Hindlimb muscle (tissue), 1 donor: ENCODE measurements around the gene APOLD1. TPM values are rescaled to one million over a fixed set of nuclear protein-coding genes. Genes with fewer than 3 reads are reported as not detected.
"Not testable (repeated sequence)": the region's sequence is repeated elsewhere in the genome, so short reads cannot be mapped to it uniquely, and the experiment has no call there.

Experiments used
- DNase-seq: peaks from one replicate; pipeline ENCODE4 v3.0.0-alpha.2; 2013
- polyA plus RNA-seq: library from polyadenylated mRNA; unstranded; fragments of 120-200 nt; gene quantifications from one replicate; pipeline ENCODE4 v1.2.1, GENCODE V29; 2013; ENCODE audit not compliant: insufficient read length

The APOLD1 gene, protein sequence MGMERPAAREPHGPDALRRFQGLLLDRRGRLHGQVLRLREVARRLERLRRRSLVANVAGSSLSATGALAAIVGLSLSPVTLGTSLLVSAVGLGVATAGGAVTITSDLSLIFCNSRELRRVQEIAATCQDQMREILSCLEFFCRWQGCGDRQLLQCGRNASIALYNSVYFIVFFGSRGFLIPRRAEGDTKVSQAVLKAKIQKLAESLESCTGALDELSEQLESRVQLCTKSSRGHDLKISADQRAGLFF
- polyA plus RNA-seq: 8.9 TPM

DNA sequence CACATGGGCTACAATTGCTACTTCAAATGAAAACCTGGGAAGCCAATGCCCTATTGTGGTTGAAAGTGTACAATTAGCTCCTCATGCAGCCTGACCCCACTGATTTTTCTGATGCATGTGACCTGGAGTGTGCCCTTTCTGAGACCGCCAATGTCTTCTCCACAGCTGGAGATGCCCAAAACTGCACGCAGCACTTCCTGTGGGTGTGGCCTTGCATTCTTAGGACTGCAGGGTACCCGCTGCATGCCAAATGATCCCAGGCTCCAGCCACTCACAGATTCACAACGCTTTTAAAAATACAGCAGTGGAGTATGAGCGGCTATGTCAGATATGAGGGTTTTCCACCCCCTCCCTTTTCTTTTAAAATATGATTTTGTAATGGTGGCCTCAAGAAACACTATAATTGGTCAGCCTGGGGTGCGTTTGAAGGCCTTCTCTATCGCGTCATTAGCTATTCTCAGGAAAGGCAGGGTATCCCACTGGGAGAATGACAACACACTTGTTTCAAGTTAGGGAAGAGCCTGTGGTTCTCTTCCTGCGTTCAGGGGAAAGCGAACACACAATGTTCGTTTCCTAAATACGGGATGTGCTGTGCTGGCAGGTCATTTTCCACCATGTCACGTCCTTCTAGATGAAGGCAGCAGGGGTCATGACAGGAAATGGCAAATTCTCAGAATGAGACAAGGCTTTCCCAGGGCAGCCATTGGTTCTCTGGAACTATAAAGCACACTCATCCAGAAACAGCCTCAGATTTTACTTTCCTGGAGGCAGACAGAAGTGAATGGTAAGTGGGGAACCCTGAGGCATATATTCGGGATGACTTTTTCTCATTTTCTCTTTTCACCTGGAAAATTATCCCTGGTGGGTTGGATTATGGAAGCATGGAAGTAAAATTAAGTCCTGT lies at the start of gene APOLD1:
APOLD1 (plus strand) TSS at position 749 of the 904 bp plus-strand sequence; CDS start at position 782, 33 bp downstream.
- peak; percentile 40 for DNase-seq

DNA sequence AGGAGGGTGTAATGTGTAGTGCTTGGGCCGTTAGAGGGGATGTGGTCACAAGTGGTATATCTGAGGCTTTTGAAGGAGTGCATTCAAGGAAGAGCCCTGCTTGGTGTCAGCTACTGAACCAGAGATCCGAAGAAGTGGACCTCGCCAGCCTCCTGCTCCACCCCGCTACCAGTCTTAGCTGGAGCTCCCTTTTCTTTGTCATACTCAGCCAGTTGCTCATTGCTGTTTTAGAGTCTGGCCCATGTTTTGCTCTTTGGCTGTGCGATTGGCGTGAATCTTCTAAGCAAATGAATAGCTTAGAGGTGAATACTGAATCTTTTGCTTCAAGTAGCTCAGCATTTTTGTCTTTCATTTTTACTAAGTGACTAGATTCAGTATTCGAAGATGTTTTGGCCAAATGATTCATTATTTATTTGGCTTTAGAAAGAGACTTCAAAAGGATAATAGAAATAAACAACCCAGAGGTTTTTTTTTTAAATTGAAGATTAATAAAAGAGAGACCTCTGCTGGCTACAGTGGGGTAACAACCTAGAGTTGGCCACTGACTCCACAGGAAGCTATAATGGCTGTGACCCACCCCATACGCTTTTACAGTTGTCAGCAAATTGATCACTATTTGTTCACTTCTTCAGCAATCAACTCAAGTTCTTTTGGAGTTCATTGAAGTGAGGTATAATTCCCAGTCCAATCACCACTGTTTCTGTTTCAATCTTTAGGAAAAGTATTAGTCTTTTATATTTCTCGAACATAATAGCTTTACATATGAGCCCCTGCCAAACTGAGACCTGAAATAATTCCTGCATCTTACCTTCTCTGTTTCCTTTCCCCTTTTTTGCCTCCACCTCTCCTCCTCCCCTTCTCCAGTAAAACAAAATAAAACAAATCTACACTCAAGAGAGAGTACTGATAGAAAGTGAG lies 48.4 kb upstream of the APOLD1 start:
- no peak for DNase-seq

DNA sequence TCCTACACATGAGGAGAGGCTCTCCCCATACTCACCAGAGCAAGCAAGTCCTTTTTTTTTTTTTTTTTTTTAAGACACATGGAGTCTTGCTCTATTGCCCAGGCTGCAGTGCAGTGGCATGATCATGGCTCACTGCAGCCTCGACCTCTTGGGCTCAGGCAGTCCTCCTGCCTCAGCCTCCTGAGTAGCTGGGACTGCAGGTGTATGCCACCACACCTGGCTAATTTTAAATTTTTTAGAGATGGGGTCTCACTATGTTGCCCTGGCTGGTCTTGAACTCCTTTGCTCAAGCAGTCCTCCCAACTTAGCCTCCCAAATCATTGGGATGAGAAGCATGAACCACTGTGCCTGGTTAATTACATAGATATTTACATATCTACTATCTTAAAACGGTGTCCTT lies 47.3 kb upstream of the APOLD1 start:
- not testable (repeated sequence) for DNase-seq

DNA sequence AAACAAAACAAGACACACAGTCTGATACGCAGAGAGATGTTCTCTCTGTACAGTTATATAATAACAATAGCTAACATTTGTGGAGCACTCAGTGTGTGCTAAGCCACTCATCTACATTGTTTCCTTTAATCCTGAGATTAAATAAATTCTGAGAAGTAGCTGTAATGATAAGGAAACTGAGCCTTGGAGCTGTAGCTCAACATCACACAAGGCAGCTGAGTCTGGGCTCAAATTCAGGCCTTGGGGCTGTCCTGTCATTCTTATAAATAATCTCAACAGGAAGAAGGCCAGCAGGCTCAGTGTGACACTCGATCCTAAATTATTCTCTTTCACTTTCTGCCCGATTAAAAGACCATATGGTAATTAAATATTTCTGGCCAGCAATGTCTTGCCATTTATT lies 43.8 kb upstream of the APOLD1 start:
- DNase-seq: no peak

DNA sequence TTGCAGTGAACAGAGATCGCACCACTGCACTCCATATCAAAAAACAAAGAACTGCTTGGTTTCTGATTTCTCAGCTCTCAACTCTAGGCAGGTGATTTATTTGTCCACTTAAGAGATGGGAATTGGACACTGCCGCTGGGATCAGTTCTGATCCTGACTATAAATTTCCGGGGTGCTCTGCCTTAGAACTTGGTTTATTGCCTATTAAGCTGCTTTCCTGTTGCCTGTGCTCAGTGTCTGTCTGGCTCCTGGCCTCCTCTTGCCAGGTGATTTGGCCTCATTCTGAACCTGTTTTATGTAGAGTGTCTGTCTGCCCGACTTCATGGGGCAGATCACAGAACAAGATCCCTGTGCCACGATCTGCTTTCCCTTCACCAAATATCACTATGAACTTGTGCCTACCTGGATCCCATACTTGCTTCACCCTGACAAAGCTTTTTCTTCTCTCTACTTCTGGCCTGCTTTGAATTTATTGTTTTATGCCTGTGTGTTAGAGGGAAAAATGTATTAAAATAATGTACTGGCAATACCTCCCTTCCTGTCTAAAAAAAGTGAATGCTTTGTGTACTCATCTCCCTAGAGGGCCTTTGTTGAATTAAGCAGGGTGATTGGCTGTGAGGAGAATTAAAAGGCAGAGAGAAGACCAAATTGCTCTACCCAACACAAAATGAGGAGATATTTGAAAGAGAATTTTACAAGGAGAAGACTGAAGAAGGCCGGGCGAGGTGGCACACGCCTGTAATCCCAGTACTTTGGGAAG lies 40.7 kb upstream of the APOLD1 start:
- no peak for DNase-seq

DNA sequence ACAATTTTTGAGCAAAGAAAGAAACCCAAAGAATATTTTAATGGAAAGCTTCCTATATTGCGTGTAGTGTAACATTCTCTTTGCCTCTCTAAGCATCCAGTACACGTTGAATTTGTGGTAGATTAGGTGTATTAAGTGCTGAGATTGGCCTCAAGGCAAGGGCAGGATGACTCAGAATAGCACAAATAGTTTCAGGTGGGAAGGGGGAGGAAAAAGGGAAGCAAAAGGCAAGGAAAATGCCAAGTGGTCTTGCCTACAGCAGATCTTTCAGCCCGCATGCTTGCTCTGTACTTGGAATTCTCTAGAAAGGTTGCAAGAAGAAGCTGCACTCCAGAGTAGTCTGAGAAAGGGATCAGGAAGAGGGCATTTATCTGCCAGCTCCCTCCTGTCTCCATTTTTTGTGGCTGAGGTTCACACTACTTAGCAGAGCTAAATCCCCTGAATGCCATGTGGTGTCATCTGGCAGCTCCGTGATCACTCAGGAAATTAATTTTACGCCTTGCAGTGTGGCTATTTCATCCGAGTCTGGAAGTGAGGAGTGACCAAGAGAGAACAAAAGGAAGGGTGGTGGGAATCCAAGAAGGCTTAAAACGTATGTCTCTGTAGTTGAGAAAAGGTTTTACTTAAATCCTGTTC lies 39.8 kb upstream of the APOLD1 start:
- no peak for DNase-seq

DNA sequence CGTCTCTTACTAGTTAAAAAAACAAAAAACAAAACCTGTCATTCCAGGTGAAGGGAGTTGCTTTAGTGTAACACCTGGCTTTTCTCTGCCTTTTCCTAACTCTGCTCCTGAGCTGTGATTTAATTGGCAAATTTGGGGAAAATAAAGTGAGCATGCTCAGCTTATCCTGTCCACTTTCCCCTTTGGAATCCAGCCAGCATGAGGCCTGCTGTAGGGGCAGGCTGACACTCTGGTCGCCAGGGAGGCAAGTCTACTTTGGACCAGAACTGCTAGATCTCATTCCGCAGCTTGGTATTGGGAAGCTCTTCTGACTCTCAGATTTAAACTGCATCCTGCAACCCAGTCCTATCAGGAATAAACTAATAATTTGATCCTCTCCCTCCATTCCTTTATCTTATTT lies 38.2 kb upstream of the APOLD1 start:
- no peak for DNase-seq

DNA sequence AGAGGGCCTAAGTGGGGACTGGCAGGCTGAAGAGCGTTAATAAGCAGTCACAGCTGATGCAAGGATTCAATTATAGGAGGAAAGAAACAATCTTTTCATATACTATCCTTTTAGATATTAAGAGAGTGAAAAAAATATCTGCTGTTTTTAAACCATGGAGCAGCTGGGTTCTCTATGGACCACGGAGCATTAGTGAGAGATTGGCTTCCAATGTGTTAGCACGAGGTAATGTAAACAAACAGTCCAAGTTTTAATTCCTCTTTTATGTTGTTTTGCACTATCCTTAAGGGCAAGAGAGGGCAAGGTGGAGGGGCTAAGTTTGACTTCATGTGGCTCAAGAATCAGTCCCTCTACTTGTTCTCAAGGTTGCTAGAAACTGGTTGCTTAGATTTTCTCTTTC lies 37.4 kb upstream of the APOLD1 start:
- no peak for DNase-seq

DNA sequence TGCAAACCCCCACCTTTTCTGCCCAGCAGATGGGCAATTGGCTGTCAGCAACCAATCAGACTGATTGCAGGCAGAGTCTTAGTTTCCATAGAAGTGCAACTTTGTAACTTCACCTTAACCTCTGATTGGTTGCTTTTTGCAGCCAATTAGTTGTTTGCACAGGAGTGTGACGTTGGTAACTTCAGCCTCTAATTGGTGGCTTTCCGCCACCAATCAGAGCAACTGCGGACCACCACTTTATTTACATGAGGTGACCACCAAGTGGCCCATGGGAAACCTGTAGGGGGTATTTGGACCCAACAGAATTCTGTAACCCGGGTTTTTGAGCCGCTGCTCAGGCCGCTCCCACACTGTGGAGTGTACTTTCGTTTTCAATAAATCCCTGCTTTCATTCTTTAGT lies 36.0 kb upstream of the APOLD1 start:
- DNase-seq: no peak

DNA sequence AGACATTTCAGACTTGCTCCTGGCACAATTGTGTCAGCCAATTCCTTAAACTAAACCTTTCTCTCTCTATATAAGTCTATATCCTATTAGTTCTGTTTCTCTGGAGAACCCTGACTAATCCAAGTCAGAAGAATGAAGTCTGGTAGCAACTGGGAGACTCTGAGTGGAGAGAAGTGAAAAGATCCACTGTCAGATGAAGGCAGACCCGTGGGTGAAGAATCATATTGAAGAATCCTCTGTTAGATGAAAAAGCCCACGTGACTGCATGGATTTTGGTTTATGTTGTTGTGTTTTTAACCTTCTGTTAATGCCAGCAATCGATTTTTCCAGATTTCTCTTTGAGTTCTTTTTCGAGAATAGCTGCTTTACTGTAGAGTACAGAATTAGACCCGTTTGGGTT lies 29.5 kb upstream of the APOLD1 start:
- DNase-seq: no peak

DNA sequence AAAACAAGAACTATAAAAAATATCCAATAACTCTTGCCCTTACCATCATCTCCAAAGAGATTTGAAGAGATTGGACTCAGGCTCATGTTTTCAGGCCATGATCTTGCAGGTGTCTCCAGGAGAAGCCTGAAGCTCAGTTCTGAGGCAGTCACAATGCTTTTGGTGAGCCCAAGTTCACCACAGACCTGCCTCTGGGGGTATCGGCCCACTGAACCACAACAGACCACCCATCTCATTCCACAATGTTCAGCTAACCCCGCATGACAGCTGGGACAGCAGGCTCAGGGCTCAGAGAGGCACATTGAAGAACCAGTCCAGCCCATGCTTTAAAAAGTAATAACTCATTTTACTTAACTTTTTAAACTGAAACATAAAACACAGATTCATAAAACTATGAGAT lies 28.3 kb upstream of the APOLD1 start:
- no peak for DNase-seq

DNA sequence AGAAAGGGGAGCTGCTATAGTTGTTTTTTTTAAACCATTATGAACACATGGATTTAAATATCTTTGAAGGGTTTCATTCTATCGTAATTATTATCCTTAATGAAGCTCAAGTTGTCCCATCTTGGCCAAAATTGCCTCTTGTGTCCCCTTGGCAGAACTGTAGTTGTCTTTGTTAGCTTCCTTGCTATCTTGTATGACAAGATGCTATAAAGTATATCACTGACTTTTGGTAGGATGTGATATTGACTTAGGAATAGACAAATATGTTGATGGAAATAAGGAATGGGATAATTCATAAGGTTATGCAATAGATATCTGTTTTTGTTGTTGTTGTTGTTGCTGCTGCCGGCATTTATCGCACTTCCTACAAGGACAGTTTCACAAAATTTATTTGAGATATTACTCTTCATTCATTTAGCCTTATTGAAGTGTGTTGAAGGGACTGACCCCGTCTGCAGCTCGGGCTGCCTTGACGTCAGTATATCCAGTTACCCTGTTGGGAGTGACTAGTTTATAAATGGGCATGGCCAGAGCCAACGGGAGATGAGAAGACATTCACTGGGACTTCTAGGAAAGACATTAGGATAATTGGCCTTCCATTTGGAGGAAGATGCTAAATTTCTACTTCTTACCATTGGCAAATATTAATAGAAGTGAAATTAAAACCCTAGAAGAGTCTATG lies 26.1 kb upstream of the APOLD1 start:
- DNase-seq: no peak

DNA sequence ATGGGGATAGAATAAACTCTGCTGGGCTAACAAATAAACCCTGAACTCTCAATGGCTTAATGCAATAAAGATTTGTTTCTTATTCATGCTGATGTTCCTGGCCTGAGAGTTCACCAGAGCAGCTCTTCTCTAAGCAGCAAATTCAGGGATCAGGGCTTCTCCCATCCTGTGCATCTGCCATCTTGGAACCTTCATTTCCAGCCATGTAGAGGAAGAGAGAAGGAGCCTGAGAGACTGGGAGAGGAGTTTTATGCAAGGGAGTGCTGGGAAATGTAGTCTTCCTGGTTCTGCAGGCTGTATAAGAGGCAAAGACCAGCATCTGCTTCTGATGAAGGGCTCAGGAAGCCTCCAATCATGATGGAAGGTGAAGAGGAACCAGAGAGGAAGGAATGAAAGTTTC lies 20.6 kb upstream of the APOLD1 start:
- DNase-seq: no peak

DNA sequence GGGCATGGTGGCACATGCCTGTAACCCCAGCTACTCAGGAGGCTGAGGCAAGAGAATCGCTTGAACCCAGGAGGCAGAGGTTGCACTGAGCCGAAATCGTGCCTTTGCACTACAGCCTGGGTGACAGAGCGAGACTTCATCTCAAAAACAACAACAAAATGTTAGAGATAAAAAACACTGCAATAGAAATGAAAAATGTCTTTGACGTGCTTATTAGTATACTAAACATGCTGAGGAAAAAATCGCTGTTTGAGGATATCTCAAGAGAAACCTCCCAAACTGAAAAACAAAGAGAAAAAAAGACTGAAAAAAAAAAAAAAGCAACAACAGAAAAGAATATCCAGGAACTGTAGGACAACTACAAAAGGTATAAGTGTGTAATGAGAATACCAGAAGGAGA lies 15.2 kb upstream of the APOLD1 start:
- DNase-seq: no peak

DNA sequence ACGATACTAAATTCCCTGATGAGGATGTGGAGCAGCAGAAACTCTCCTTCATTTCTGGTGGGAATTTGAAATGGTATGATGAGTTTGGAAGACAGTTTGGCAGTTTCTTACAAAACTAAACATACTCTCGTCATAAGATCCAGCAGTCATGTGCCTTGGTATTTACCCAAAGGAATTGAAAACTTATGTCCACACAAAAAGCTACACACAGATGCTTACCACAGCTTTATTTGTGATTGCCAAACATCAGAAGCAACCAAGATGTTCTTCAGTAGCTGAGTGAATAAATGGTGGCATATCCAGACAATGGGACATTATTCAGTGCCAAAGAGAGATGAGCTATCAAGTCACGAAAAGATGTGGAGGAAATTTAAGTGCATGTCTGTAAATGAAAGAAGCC lies 10.7 kb upstream of the APOLD1 start:
- DNase-seq: no peak

DNA sequence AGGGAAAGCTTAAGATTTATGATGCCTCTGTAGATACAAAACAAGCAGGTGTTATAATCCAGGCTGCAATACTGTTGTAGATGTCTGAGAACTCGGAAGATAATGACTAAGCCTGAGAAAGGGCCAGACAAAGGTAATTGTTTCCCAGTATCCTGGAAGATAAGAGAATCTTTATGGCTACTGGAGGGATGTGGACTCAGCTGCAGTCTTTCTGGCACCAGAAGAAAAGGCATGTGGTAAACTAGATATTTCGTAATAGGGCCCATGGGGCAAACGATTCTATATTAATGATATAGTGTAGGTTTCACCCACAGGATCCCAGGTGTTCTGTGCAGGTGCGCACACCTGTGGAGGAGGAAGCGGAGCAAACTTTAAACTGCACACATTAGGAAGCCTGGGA lies 9.2 kb upstream of the APOLD1 start:
- no peak for DNase-seq

DNA sequence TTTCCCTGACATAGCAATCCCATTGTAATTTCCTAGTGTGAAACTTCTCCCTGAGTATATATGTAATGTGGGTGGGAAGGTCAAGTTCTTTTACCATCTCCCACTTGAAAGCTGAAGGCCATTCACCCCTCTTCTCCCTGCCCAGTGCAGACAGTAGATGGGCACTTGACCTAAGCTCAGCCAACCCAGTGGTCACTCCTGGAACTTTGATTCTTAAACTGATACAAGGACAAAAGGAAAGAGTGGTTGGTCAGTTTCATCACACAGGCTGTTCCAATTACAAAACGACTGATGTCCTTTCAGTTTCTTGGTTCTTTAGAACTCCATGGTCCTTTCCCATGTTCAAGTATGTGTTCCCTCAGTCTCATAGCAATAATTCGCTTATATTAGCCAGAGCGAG lies 8.4 kb upstream of the APOLD1 start:
- DNase-seq: no peak

DNA sequence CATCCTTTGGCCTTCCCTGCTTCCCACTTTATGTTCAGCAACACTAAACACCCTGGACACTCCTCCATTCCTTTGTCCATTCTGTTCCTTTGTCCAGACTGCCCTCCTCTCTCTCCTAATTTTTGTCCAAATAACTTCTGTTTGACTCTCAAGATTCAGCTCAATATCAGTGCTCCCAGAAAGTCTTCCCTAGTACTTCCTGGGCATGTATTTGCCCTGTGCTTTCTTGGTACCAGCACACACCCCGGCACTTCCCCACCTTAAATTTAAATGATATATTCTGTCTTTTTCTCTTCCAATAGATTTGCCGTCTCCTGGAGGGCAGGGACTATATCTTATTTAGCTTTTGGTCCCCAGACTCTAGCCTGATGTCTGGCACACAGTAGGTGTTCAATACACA lies 6.5 kb upstream of the APOLD1 start:
- DNase-seq: no peak

DNA sequence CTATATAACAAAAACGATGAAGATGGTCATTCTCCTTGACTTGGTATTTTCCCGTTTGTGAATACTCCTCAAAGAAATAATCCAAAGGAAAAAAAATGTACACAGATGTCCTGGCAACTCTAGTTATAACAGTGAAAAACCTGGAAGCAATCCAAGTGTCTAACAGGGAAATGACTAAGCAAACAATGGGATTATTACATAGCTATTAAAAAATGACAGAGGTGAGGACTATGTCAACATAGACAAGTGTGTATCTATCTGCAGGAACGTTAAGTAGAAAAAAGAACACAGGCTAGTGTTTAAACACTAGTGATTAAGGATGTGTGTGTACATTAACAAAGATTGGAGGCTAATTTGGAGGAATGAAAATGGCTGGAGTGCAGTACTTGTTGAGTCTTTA lies 5.9 kb upstream of the APOLD1 start:
- DNase-seq: peak; percentile 26

DNA sequence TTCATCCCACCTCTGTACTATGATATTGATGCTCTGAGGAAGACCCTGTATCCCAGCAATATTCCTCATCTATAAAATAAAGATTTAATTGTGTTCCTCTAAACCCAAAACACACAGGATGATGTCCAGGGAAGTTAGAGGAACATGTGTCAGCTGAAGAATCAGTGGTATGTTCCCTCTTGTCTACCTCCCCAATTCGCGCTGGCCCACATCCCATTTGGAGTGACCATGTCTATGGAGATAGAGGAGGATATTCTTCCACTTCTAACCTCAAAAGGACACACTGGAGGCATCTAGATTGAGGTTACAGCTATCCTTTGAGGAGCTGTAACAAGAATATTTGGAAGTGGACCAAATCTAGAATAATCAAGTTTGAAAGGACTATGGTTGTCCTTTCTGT lies 1.3 kb upstream of the APOLD1 start:
- no peak for DNase-seq

DNA sequence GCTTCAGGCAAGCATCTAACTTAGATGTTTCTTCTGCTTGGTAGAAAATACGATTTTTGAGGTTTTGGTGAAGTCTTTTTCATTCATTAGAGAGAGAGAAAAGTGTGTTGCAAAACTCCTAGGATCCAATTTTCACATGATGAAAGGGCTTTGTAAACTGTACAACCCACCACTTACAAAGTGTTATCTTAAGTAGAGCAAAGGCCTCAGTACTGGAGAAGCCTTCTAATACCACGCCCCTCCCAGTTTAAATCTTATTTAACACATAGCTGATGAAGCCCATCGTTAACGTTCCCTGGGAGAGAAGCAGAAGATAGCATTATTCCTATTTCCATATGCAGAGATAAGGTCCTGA lies 869 bp downstream of the APOLD1 start:
- no peak for DNase-seq
